ENCODE measurements around the gene LACTB. TPM values are rescaled to one million over a fixed set of nuclear protein-coding genes. Genes with fewer than 3 reads are reported as not detected.
"Not testable (repeated sequence)": the region's sequence is repeated elsewhere in the genome, so short reads cannot be mapped to it uniquely, and the experiment has no call there.

LACTB gene
- total and polyA plus RNA-seq, 4 donors: 13.1 to 38.1 (median 29.9) TPM

DNA sequence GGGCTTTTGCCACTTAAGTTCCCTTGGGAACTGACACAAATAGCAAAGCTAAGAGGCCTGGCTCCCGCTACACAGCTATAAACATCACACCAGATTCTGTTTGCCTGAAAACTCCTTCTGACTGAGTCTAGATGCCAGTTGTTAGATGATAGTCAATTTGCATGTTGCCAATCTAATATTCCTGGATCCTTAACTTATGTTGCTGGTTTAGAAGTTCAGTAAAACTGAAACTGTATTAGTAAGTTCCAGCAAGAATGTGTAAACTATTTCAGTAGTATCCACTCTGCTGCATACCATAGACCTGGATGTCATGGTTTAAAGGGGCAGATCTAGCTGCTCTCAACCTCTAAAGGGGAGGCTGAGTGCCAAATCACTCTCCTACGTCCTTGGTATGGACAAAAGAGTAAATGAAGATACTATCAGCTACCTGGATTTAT is 27.1 kb upstream of the LACTB start:
- no peak overlapping the region for H3K4me3 ChIP-seq
- H3K36me3 ChIP-seq (ENCODE audit: control insufficient read depth in 4 of 4, insufficient read depth in 4 of 4, low read length in 4 of 4): no peaks in the 10 kb centered on the region
- H3K9me3 ChIP-seq (ENCODE audit: control insufficient read depth in 4 of 4, insufficient read depth in 3 of 4, low read length in 3 of 4): no peaks in the 10 kb centered on the region
- H3K27ac ChIP-seq (ENCODE audit: low read depth in 1 of 2, low read length in 1 of 2): peak overlapping the region in 1 of 2 donors; percentile 7
- TF ChIP-seq, protein P1, sequence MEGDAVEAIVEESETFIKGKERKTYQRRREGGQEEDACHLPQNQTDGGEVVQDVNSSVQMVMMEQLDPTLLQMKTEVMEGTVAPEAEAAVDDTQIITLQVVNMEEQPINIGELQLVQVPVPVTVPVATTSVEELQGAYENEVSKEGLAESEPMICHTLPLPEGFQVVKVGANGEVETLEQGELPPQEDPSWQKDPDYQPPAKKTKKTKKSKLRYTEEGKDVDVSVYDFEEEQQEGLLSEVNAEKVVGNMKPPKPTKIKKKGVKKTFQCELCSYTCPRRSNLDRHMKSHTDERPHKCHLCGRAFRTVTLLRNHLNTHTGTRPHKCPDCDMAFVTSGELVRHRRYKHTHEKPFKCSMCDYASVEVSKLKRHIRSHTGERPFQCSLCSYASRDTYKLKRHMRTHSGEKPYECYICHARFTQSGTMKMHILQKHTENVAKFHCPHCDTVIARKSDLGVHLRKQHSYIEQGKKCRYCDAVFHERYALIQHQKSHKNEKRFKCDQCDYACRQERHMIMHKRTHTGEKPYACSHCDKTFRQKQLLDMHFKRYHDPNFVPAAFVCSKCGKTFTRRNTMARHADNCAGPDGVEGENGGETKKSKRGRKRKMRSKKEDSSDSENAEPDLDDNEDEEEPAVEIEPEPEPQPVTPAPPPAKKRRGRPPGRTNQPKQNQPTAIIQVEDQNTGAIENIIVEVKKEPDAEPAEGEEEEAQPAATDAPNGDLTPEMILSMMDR (IDR thresholded peaks at IDR 0.05; ENCODE audit: control extremely low read depth, extremely low read depth): no peak
- no peak overlapping the region for H3K9ac ChIP-seq (ENCODE audit: insufficient read depth in 1 of 2, low read length in 2 of 2)
- WGBS, 2 donors: 77 to 83% methylated on average over 2 of the region's 2 CpGs
- no peaks in the 10 kb centered on the region for H3K27me3 ChIP-seq (ENCODE audit: control insufficient read depth in 3 of 3, insufficient read depth in 3 of 3, low read length in 2 of 3)
- peaks cover 0 to 23% (median 14%) of the 10 kb centered on the region in 5 donors for H3K4me1 ChIP-seq (ENCODE audit: control insufficient read depth in 5 of 5, insufficient read depth in 5 of 5, low read length in 5 of 5)
- ATAC-seq (ENCODE audit: insufficient read depth, low FRiP score) (no peak), DNase-seq (no peak)

DNA sequence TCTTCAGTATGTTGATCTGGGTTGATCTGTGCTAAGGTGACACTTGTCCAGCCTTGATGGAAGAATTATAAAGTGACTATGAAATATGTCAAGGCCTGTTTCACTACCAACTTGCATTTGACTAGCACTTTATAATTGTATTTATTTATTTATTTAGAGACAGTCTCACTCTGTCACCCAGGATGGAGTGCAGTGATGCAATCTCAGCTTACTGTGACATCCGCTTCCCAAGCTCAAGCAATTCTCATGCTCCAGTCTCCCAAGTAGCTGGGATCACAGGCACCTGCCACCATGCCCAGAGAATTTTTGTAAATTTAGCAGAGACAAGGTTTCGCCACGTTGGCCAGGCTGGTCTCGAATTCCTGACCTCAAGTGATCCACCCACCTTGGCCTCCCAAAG is 25.5 kb upstream of the LACTB start:
- Histone ChIP-seq H3K9me3 (ENCODE audit: control insufficient read depth in 4 of 4, insufficient read depth in 3 of 4, low read length in 3 of 4) (no peaks in the 10 kb centered on the region), H3K4me1 (ENCODE audit: control insufficient read depth in 5 of 5, insufficient read depth in 5 of 5, low read length in 5 of 5) (peaks cover 0 to 7% (median 5%) of the 10 kb centered on the region in 5 donors), H3K9ac (ENCODE audit: insufficient read depth in 1 of 2, low read length in 2 of 2) (no peak overlapping the region), H3K27me3 (ENCODE audit: control insufficient read depth in 3 of 3, insufficient read depth in 3 of 3, low read length in 2 of 3) (no peaks in the 10 kb centered on the region), H3K4me3 (no peak overlapping the region), H3K36me3 (ENCODE audit: control insufficient read depth in 4 of 4, insufficient read depth in 4 of 4, low read length in 4 of 4) (no peaks in the 10 kb centered on the region), H3K27ac (ENCODE audit: low read depth in 1 of 2, low read length in 1 of 2) (no peak overlapping the region)
- DNase-seq: no peak
- ATAC-seq (ENCODE audit: insufficient read depth, low FRiP score): no peak
- TF ChIP-seq, protein P1 (IDR thresholded peaks at IDR 0.05; ENCODE audit: control extremely low read depth, extremely low read depth): no peak
- 93 to 96% methylated on average over 4 of the region's 4 CpGs for WGBS, 2 donors

DNA sequence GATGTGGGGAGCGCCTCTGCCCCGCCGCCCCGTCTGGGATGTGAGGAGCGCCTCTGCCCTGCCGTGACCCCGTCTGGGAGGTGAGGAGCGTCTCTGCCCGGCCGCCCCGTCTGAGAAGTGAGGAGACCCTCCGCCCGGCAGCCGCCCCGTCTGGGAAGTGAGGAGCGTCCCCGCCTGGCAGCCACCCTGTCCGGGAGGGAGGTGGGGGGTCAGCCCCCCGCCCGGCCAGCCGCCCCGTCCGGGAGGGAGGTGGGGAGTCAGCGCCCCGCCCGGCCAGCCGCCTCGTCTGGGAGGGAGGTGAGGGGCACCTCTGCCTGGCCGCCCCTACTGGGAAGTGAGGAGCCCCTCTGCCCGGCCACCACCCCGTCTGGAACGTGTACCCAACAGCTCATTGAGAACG is 22.8 kb upstream of the LACTB start:
- H3K9ac ChIP-seq (ENCODE audit: insufficient read depth in 1 of 2, low read length in 2 of 2); H3K36me3 ChIP-seq (ENCODE audit: control insufficient read depth in 4 of 4, insufficient read depth in 4 of 4, low read length in 4 of 4); H3K4me3 ChIP-seq; H3K9me3 ChIP-seq (ENCODE audit: control insufficient read depth in 4 of 4, insufficient read depth in 3 of 4, low read length in 3 of 4); H3K4me1 ChIP-seq (ENCODE audit: control insufficient read depth in 5 of 5, insufficient read depth in 5 of 5, low read length in 5 of 5); ATAC-seq (ENCODE audit: insufficient read depth, low FRiP score); H3K27ac ChIP-seq (ENCODE audit: low read depth in 1 of 2, low read length in 1 of 2); DNase-seq; H3K27me3 ChIP-seq (ENCODE audit: control insufficient read depth in 3 of 3, insufficient read depth in 3 of 3, low read length in 2 of 3): not testable (repeated sequence)
- WGBS, 2 donors: 90 to 92% methylated on average over 18 to 33 of the region's 33 CpGs

DNA sequence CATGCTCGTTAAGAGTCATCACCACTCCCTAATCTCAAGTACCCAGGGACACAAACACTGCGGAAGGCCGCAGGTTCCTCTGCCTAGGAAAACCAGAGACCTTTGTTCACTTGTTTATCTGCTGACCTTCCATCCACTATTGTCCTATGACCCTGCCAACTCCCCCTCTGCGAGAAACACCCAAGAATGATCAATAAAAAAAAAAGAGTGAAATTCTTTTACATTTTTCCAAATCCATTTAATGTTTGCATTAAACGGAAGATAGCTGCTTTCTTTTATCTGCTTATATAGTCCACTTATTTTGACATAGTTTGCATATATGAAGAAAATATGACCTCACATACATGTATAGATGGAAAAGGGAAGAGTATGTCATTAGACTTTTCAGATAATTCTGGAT is 22.1 kb upstream of the LACTB start:
- not testable (repeated sequence) for H3K36me3 ChIP-seq (ENCODE audit: control insufficient read depth in 4 of 4, insufficient read depth in 4 of 4, low read length in 4 of 4); H3K4me1 ChIP-seq (ENCODE audit: control insufficient read depth in 5 of 5, insufficient read depth in 5 of 5, low read length in 5 of 5); H3K27ac ChIP-seq (ENCODE audit: low read depth in 1 of 2, low read length in 1 of 2); H3K9ac ChIP-seq (ENCODE audit: insufficient read depth in 1 of 2, low read length in 2 of 2); H3K27me3 ChIP-seq (ENCODE audit: control insufficient read depth in 3 of 3, insufficient read depth in 3 of 3, low read length in 2 of 3); H3K4me3 ChIP-seq; H3K9me3 ChIP-seq (ENCODE audit: control insufficient read depth in 4 of 4, insufficient read depth in 3 of 4, low read length in 3 of 4); ATAC-seq (ENCODE audit: insufficient read depth, low FRiP score); DNase-seq
- 78 to 97% methylated on average over 5 of the region's 5 CpGs for WGBS, 2 donors

DNA sequence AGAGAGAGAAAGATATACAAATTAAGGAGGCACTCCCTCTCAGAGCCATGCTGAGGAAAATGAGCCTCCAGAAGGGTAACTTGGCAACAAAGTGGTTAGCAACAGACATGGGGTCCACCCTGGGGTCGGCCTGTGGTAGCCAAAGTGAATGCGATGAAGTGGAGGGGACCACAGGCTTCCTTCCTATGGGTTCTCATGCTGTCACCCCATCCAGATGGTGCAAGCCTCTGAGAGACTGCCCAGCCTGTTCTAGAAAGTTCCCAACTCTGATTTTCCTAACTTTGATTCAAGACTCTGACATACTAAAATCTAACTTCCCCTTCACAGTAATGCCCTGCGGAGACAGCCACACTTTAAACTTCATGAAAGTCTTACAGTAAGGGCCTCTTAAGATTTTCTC is 18.2 kb upstream of the LACTB start:
- H3K27me3 ChIP-seq (ENCODE audit: control insufficient read depth in 3 of 3, insufficient read depth in 3 of 3, low read length in 2 of 3): no peaks in the 10 kb centered on the region
- peaks cover 0 to 7% (median 0%) of the 10 kb centered on the region in 5 donors for H3K4me1 ChIP-seq (ENCODE audit: control insufficient read depth in 5 of 5, insufficient read depth in 5 of 5, low read length in 5 of 5)
- TF ChIP-seq, protein P1 (IDR thresholded peaks at IDR 0.05; ENCODE audit: control extremely low read depth, extremely low read depth): no peak
- H3K9ac ChIP-seq (ENCODE audit: insufficient read depth in 1 of 2, low read length in 2 of 2): no peak overlapping the region
- H3K36me3 ChIP-seq (ENCODE audit: control insufficient read depth in 4 of 4, insufficient read depth in 4 of 4, low read length in 4 of 4): no peaks in the 10 kb centered on the region
- WGBS, 2 donors: 44 to 73% methylated on average over 3 of the region's 3 CpGs
- no peaks in the 10 kb centered on the region for H3K9me3 ChIP-seq (ENCODE audit: control insufficient read depth in 4 of 4, insufficient read depth in 3 of 4, low read length in 3 of 4)
- no peak overlapping the region for H3K27ac ChIP-seq (ENCODE audit: low read depth in 1 of 2, low read length in 1 of 2)
- DNase-seq (no peak), ATAC-seq (ENCODE audit: insufficient read depth, low FRiP score) (no peak)
- no peak overlapping the region for H3K4me3 ChIP-seq
